ENCODE measurements around the gene TSPAN9.

DNA sequence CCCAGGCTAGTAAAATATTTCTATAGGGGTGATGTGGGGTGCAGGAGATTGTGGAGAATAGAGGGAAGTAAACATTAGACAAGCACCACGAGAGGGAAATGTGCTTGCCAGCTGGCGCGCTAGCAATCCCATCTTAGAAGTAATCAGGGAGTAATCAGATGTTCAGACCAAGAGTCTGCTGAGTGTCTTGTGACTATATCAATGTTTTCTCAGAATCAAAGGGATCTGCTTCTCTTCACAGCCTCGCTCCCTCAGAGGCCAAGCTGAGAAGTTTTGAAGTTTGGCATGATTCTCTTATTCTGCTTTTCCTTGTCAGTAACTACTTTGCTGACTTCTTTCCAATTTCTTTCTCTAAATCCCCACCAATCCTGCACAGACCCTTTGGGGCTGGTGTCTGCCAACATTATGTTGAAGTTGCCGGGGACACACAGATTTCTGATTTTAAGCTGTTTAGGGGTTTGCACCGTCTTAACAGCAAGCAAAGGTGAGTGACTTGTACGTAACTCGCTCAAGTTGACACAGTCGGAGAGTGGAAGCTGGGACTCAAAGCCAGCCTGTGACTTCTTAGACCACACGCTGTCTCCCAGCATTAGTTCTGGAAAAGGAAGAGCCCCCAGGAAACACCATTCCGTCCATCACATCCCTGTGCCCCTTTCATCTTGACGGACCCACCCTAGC, 22.0 kb upstream of the TSPAN9 start:
- TF ChIP-seq, protein P1, sequence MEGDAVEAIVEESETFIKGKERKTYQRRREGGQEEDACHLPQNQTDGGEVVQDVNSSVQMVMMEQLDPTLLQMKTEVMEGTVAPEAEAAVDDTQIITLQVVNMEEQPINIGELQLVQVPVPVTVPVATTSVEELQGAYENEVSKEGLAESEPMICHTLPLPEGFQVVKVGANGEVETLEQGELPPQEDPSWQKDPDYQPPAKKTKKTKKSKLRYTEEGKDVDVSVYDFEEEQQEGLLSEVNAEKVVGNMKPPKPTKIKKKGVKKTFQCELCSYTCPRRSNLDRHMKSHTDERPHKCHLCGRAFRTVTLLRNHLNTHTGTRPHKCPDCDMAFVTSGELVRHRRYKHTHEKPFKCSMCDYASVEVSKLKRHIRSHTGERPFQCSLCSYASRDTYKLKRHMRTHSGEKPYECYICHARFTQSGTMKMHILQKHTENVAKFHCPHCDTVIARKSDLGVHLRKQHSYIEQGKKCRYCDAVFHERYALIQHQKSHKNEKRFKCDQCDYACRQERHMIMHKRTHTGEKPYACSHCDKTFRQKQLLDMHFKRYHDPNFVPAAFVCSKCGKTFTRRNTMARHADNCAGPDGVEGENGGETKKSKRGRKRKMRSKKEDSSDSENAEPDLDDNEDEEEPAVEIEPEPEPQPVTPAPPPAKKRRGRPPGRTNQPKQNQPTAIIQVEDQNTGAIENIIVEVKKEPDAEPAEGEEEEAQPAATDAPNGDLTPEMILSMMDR (IDR thresholded peaks at IDR 0.05; ENCODE audit: low read depth, low read length, missing input control) = no peak
- TF ChIP-seq, protein P2, sequence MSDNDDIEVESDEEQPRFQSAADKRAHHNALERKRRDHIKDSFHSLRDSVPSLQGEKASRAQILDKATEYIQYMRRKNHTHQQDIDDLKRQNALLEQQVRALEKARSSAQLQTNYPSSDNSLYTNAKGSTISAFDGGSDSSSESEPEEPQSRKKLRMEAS (IDR thresholded peaks at IDR 0.05) = no peak
- TF ChIP-seq YY1 (IDR thresholded peaks at IDR 0.05) = no peak
- TF ChIP-seq RXRA (IDR thresholded peaks at IDR 0.05) = no peak
- no peak for TF ChIP-seq HNF4G (IDR thresholded peaks at IDR 0.05)
- TF ChIP-seq TAF1 (conservative IDR thresholded peaks at IDR 0.05) = no peak
- no peak for TF ChIP-seq GABPA (IDR thresholded peaks at IDR 0.05 in 1 of 2, conservative IDR thresholded peaks at IDR 0.05 in 1 of 2)
- no peak for TF ChIP-seq RAD21 (IDR thresholded peaks at IDR 0.05)
- TF ChIP-seq ZBTB33 (IDR thresholded peaks at IDR 0.05) = no peak
- TF ChIP-seq SP1 (IDR thresholded peaks at IDR 0.05) = no peak
- no peak for TF ChIP-seq FOXA1 (IDR thresholded peaks at IDR 0.05)
- TF ChIP-seq JUND (IDR thresholded peaks at IDR 0.05) = no peak
- TF ChIP-seq HNF4A (conservative IDR thresholded peaks at IDR 0.05) = no peak

All from liver (tissue), 3 donors.